Activated CD4-positive, alpha-beta T cell treated with anti-CD3 and anti-CD28 coated beads, Interleukin-2, Interleukin-6, amounts not matched to agents 100 ng/mL and 50 ng/mL, durations not matched to agents 16 hours and 8 hours (primary cell): ENCODE data around the gene YTHDC1.
"Not testable (repeated sequence)": the region's sequence is repeated elsewhere in the genome, so short reads cannot be mapped to it uniquely, and the experiment has no call there.

ENCODE experiments used
- DNase-seq: peaks from one replicate; pipeline ENCODE4 v3.0.0-alpha.2; 2020

Gene YTHDC1

DNA sequence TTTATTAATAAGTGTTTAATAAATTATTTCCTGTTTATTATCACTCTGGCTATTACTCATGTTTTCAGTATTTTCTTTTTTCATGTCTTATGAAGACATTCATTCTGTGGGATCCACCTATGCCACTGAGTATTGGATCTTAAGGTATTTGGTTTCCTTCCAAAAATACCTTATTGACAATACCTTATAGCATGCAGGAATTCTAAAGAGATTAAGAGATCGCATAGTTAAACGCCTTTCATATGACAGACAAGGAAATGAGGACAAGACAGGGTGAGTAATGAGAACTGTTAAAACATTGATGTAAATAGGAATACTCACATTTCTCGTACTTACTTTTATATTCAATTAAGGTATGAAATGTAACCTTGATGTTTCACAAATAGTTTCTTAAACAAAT is 66.2 kb downstream of the YTHDC1 start:
- DNase-seq = no peak

GRCh38 chr4:68283095-68283494 is 66.8 kb downstream of the YTHDC1 start:
- no peak for DNase-seq

GRCh38 chr4:68281796-68282740 is 67.8 kb downstream of the YTHDC1 start:
- DNase-seq = not testable (repeated sequence)

- no peak for DNase-seq
Measured at GRCh38 chr4:68278029-68278428, 71.9 kb downstream of the YTHDC1 start.

GRCh38 chr4:68277627-68278026 is 72.3 kb downstream of the YTHDC1 start:
- no peak for DNase-seq

DNA sequence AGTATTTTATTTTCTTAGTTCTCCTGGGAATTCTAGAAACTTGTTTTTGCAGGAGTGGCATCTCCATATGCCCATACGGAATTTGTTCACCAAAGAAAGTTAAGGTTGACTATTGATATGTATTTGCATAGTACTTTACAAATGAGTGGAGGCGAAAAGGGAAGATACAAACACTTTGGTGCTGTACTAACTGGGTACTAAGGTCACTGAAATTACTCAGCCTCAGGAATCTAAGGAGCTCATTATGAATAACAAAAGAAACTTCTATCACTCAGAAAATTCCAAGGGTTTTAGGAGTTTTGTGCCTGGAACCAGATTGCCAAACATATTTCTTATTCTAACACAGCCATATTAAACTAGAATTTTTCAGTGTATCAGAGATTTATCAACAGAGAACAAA is 77.0 kb downstream of the YTHDC1 start:
- no peak for DNase-seq

- no peak for DNase-seq
Measured at GRCh38 chr4:68272380-68272779, 77.5 kb downstream of the YTHDC1 start.

DNA sequence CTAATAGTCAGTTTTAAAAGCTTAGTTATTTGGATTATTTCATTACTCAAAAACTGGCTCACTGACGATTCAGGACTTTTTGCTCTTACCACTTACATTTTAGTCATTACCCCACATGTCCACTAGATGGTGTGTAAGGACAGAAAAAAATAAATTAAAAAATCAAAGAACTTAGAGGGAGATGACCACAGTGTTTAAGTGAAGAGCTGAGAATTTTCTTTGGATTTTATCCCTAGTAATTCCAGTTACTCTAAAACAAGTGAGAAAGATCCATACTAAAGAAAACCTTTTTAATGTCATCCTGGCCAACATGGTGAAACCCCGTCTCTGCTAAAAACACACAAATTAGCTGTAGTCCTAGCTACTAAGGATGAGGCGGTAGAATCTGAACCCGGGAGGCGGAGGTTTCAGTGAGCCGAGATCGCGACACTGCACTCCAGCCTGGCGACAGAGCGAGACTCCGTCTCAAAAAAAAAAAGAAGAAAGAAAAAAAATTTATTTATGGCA is 78.0 kb downstream of the YTHDC1 start:
- peak; percentile 40 for DNase-seq

DNA sequence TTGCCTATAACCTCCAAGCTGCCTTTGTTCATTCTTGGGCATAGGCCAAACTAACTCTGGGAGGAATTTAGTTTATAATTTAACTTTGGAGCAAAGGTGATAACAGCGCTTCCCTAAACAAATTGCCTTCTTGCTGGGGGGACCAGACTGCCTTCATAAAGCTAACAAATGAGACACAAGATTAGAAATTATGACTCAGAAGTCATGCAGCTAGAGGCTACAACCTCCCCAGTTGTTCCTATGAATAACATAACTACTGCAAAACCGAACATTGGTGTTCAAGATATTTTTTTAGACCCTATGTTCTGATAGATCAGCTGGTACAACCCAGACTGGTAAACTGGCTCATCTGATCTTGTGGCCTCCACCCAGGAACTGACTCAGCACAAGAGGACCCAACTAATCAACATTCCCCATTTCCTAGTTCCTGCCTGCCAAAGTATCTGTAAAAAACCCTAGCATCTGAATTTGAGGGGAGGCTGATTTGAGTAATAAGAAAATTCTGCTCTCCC is 82.4 kb downstream of the YTHDC1 start:
- no peak for DNase-seq

- DNase-seq = no peak
Measured at GRCh38 chr4:68264875-68265565, 84.9 kb downstream of the YTHDC1 start.
